Mesothelial cell of epicardium (in vitro differentiated cells): ENCODE measurements around the gene EZH1. TPM values are rescaled to one million over a fixed set of nuclear protein-coding genes. Genes with fewer than 3 reads are reported as not detected.
A peak's percentile ranks its signal among the peaks of the same experiment; 100 is the strongest.

Source experiments
- DNase-seq, 2 experiments: peaks; one replicate each; pipeline ENCODE4 v3.0.0; 2021; ENCODE audit warnings: low spot score in 2 of 2; ENCODE audit not compliant: unreplicated experiment in 2 of 2
- H3K27ac Mint-ChIP-seq: 2 replicates; pipeline ENCODE4 v1.8.0; 2021; ENCODE audit warnings: mixed read lengths
- H3K27me3 Mint-ChIP-seq: 2 replicates; pipeline ENCODE4 v1.8.0; 2021; ENCODE audit warnings: low read depth, mixed read lengths
- H3K36me3 Mint-ChIP-seq: 2 replicates; pipeline ENCODE4 v1.8.0; 2021; ENCODE audit warnings: mixed read lengths
- H3K4me1 Mint-ChIP-seq: 2 replicates; pipeline ENCODE4 v1.8.0; 2021; ENCODE audit warnings: mixed read lengths
- H3K4me3 Mint-ChIP-seq: 2 replicates; pipeline ENCODE4 v1.8.0; 2021; ENCODE audit warnings: mild to moderate bottlenecking, moderate library complexity, mixed read lengths
- H3K9me3 Mint-ChIP-seq: 2 replicates; pipeline ENCODE4 v1.8.0; 2021; ENCODE audit warnings: mixed read lengths
- total RNA-seq: library from RNA; stranded (reverse); gene quantifications from 3 replicates; pipeline ENCODE4 v1.2.1, GENCODE V29; 2021
- TF ChIP-seq, protein P1 (sequence below): fragments of 200-600 bp; sonication (generic); IDR thresholded peaks from one replicate; pipeline ENCODE4 v1.5.0; 2021; ENCODE audit warnings: antibody characterized with exemption; ENCODE audit not compliant: unreplicated experiment

Gene EZH1
- total RNA-seq, 1 donor from 2014 or later = 45.1 TPM

DNA sequence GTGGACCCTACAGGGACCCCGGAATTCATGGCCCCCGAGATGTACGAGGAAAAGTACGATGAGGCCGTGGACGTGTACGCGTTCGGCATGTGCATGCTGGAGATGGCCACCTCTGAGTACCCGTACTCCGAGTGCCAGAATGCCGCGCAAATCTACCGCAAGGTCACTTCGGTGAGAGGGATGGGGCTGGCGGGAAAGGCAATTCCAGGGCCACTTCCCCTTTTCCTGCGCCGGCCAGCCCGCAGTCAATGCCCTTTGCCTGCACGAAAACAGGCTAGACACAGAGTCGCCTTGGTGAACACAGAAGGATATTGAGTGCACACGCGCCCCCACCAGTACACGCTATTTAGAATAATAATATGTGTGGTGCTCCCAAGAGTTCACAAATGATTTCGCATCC lies 39.6 kb upstream of the EZH1 start:
- no peak overlapping the region for H3K27ac Mint-ChIP-seq
- no peak overlapping the region for H3K4me3 Mint-ChIP-seq
- TF ChIP-seq, protein P1, sequence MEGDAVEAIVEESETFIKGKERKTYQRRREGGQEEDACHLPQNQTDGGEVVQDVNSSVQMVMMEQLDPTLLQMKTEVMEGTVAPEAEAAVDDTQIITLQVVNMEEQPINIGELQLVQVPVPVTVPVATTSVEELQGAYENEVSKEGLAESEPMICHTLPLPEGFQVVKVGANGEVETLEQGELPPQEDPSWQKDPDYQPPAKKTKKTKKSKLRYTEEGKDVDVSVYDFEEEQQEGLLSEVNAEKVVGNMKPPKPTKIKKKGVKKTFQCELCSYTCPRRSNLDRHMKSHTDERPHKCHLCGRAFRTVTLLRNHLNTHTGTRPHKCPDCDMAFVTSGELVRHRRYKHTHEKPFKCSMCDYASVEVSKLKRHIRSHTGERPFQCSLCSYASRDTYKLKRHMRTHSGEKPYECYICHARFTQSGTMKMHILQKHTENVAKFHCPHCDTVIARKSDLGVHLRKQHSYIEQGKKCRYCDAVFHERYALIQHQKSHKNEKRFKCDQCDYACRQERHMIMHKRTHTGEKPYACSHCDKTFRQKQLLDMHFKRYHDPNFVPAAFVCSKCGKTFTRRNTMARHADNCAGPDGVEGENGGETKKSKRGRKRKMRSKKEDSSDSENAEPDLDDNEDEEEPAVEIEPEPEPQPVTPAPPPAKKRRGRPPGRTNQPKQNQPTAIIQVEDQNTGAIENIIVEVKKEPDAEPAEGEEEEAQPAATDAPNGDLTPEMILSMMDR = no peak
- no peak for DNase-seq
- H3K4me1 Mint-ChIP-seq = peaks cover 6% of the 10 kb centered on the region
- H3K9me3 Mint-ChIP-seq = no peaks in the 10 kb centered on the region
- peaks cover 61% of the 10 kb centered on the region for H3K27me3 Mint-ChIP-seq
- no peaks in the 10 kb centered on the region for H3K36me3 Mint-ChIP-seq

DNA sequence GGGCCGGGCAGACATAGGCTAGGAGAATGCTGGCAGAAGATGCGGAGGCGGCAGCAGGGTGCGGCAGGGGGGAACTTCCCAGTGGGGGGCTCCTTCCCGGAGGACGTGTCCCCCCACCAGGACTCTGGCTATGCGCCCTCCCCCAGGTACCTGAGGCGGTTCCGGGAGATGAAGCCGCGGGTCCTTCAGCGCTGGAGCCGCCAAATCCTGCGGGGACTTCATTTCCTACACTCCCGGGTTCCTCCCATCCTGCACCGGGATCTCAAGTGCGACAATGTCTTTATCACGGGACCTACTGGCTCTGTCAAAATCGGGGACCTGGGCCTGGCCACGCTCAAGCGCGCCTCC lies 38.9 kb upstream of the EZH1 start:
- Mint-ChIP-seq H3K36me3 (no peaks in the 10 kb centered on the region), H3K27me3 (peaks cover 61% of the 10 kb centered on the region), H3K27ac (no peak overlapping the region), H3K4me1 (peaks cover 6% of the 10 kb centered on the region), H3K9me3 (no peaks in the 10 kb centered on the region), H3K4me3 (no peak overlapping the region)
- TF ChIP-seq, protein P1 = no peak
- no peak for DNase-seq

DNA sequence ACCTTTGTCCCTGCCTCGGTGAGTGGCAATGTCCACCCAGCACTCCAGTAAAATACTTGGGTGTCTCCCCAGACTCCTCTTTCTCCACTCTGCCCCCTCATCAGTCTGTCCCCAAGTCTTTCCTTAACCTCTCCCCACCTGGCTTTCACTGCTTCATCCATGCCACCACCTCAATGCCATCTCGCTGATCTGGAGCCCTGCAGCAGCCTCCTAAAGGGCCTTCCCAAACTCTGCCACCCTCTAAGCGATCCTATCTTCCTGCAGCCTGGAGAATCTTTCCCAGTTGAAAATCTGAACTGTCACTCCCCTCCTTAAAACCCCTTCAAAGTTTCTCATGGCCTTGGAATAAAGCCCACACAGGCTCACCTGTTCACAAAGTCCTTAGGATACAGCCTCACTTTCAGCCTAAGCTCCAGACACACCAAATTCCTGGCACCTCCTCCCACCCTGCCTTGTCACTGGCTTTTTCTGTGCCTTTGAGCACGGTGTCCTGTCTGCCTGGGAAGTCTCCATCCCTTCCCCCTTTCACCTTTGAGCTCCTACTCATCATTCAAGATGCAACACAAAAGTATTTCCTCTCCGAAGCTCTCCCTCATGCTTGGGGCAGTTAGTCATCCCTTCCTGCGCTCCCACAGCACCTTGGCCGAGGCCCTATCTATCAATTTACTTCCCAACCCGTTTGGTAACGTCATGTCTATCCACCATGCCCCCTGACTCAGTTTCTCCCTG lies 38.4 kb upstream of the EZH1 start:
- no peak overlapping the region for H3K4me3 Mint-ChIP-seq
- DNase-seq = no peak
- peaks cover 6% of the 10 kb centered on the region for H3K4me1 Mint-ChIP-seq
- no peak overlapping the region for H3K27ac Mint-ChIP-seq
- TF ChIP-seq, protein P1 = no peak
- peaks cover 3% of the 10 kb centered on the region for H3K36me3 Mint-ChIP-seq
- peaks cover 61% of the 10 kb centered on the region for H3K27me3 Mint-ChIP-seq
- no peaks in the 10 kb centered on the region for H3K9me3 Mint-ChIP-seq

DNA sequence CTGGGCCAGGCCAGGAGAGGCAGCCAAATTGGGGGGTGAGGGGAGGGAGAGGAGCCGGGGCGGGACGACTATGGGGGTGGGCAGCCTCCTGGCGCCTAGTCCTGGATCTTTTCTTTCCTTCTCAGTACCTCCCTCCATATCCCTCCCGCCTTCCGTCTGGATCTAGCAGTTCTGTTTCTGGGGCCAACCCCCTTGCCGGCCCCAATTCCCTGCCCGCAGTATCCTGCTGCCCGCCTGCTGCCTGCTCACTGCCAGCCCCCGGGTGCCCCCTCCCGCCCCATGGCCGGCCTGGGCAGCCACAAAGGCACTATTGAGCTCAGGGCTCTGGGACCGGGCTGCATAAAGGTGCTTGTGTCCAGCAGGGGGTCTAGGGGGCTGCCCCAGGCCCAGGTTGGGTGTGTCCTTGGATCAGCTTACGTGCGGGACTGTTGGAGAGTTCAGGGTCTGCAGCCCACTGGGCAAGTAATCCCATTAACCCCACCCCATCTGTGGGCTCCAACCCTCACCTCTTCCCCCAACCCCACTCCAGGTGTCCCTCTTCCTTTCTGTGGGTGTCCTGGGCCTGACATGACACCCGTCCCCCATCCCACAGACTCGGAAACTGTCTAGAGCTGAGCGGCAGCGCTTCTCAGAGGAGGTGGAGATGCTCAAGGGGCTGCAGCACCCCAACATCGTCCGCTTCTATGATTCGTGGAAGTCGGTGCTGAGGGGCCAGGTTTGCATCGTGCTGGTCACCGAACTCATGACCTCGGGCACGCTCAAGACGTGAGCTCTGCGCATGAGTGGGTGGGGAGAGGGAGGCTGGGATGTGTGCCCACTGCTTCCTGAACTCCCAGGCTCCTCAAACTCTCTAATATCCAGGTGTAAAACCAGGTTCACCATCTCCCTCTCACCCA lies 37.6 kb upstream of the EZH1 start:
- H3K36me3 Mint-ChIP-seq = peaks cover 7% of the 10 kb centered on the region
- DNase-seq = no peak
- no peak overlapping the region for H3K4me3 Mint-ChIP-seq
- peaks cover 6% of the 10 kb centered on the region for H3K4me1 Mint-ChIP-seq
- H3K27ac Mint-ChIP-seq = no peak overlapping the region
- TF ChIP-seq, protein P1 = no peak
- no peaks in the 10 kb centered on the region for H3K9me3 Mint-ChIP-seq
- peaks cover 54% of the 10 kb centered on the region for H3K27me3 Mint-ChIP-seq

DNA sequence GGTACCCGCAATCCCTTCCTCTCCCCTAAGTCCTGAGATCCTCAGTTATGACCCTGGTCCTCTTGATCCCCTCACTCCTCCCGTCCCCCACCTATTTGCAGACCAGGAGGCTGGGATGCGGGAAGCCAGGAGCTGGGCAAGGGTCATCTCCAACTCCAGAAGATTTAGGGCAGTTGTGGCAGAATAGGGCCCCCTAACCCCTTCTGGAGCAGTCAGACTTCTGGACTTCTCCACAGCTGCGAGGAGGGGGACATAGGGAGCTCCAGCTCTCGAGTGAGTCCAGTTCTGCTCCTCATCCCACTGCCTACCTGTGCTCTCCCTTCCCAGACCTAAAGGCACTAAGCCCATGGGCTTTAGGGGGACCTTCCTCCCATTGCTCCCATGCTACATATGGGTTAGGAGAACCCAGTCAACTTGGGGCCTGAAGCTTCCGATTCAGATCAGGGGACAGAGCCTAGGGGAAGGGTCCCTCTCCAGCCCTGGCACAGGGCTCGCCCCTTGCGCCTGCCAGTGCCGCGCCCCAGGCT lies 36.9 kb upstream of the EZH1 start:
- Mint-ChIP-seq H3K9me3 (no peaks in the 10 kb centered on the region), H3K36me3 (peaks cover 7% of the 10 kb centered on the region), H3K27ac (no peak overlapping the region), H3K27me3 (peaks cover 48% of the 10 kb centered on the region), H3K4me1 (peaks cover 6% of the 10 kb centered on the region), H3K4me3 (peak overlapping the region; percentile 60)
- DNase-seq = no peak
- TF ChIP-seq, protein P1 = no peak
